GM23248 (cell line): ENCODE measurements around the gene CPNE9.

Source experiments
- EZH2 ChIP-seq: fragments of 200-600 bp; sonication (generic); IDR thresholded peaks from 2 replicates; pipeline ENCODE4 v1.6.1; 2018; ENCODE audit warnings: antibody characterized with exemption, mild to moderate bottlenecking; ENCODE audit not compliant: insufficient read depth, poor library complexity, severe bottlenecking
- EZH2phosphoT487 ChIP-seq: fragments of 200-600 bp; sonication (generic); IDR thresholded peaks from 2 replicates; pipeline ENCODE4 v1.6.1; 2018; ENCODE audit warnings: antibody characterized with exemption, moderate library complexity, mild to moderate bottlenecking, low read depth; ENCODE audit not compliant: insufficient read depth

DNA sequence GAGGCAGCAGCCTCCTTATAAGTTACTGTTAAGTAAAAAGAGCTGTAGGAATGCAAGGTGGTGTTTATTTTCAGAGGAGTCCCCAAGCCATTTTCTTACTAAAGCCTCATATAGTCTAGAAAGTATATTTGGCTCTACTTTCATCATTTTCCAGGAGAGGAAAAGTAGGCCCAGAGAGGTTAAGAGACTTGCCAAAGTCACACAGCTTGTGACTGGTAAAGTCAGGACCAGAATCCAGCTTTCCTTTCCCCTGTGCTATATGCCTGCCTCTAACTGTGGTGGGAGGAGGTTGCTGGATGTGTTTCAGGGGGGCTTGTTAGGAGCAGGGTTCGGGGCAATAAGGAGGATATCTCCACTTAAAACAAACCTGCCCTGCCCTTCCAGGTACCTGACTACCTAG is 38.9 kb downstream of the CPNE9 start:
- TF ChIP-seq EZH2, result no peak
- TF ChIP-seq EZH2phosphoT487, result no peak
